PC-3 (cell line): ENCODE measurements around the gene GPC5. TPM values are rescaled to one million over a fixed set of nuclear protein-coding genes. Genes with fewer than 3 reads are reported as not detected.

Experiments
- ATAC-seq: fragments of 200-7000 bp; cut with Tn5 transposase; 2 replicates; pipeline ENCODE4 v1.9.1; 2020; ENCODE audit warnings: mild to moderate bottlenecking, moderate library complexity
- BruUV-seq: library from RNA; stranded (reverse); fragments of 400-500 nt; replicated peaks from 2 replicates; lab custom pipeline; 2021; lab: Mats Ljungman, UMichigan
- CTCF ChIA-PET: fragments of 300-600 bp; sonication (Branson Sonifier 250); formaldehyde crosslinking; loops from one replicate; lab custom pipeline; 2022; ENCODE audit warnings: antibody characterized with exemption; lab: Charles Lee
- POLR2A ChIA-PET: fragments of 300-600 bp; sonication (Branson Sonifier 250); formaldehyde crosslinking; loops from one replicate; lab custom pipeline; 2022; ENCODE audit warnings: antibody characterized with exemption; ENCODE audit not compliant: unreplicated experiment; lab: Charles Lee
- DNase-seq: peaks from one replicate; pipeline ENCODE4 v3.0.0-alpha.2; 2015
- H2AFZ ChIP-seq: fragments of 300-600 bp; sonication (generic); 2 replicates; pipeline ENCODE4 v1.6.0; 2016; ENCODE audit warnings: antibody characterized with exemption, low read length
- H3F3A ChIP-seq: fragments of 300-600 bp; sonication (generic); one replicate; pipeline ENCODE4 v1.6.0; 2017; ENCODE audit warnings: antibody characterized with exemption, low read length, control low read depth, mild to moderate bottlenecking; ENCODE audit not compliant: unreplicated experiment
- H3K27ac ChIP-seq: fragments of 300-600 bp; sonication (generic); 2 replicates; pipeline ENCODE4 v1.5.1; 2016; ENCODE audit warnings: mild to moderate bottlenecking, low read length
- H3K27me3 ChIP-seq: fragments of 300-600 bp; sonication (generic); 2 replicates; pipeline ENCODE4 v1.6.1; 2016; ENCODE audit warnings: low read length, mixed read lengths
- H3K36me3 ChIP-seq: fragments of 300-600 bp; sonication (generic); 2 replicates; pipeline ENCODE4 v1.6.1; 2016; ENCODE audit warnings: low read depth, mixed run types, low read length, mixed read lengths
- H3K4me1 ChIP-seq: fragments of 300-600 bp; sonication (generic); 2 replicates; pipeline ENCODE4 v1.5.1; 2016; ENCODE audit warnings: low read length; ENCODE audit not compliant: insufficient read depth
- H3K4me2 ChIP-seq: fragments of 300-600 bp; sonication (generic); 2 replicates; pipeline ENCODE4 v1.6.0; 2016; ENCODE audit warnings: low read length
- H3K4me3 ChIP-seq: fragments of 300-600 bp; sonication (generic); 2 replicates; pipeline ENCODE4 v1.5.1; 2016; ENCODE audit warnings: mild to moderate bottlenecking, low read length, mixed read lengths
- H3K79me2 ChIP-seq: fragments of 300-600 bp; sonication (generic); 2 replicates; pipeline ENCODE4 v1.6.1; 2017; ENCODE audit warnings: low read length, mixed read lengths
- H3K9ac ChIP-seq: fragments of 300-600 bp; sonication (generic); 2 replicates; pipeline ENCODE4 v1.6.0; 2016; ENCODE audit warnings: mild to moderate bottlenecking, low read length
- H3K9me2 ChIP-seq: fragments of 300-600 bp; sonication (generic); replicated peaks from 2 replicates; pipeline ENCODE4 v1.6.1; 2016; ENCODE audit warnings: mixed run types, low read length, mixed read lengths
- H3K9me3 ChIP-seq: fragments of 300-600 bp; sonication (generic); 2 replicates; pipeline ENCODE4 v1.6.1; 2016; ENCODE audit warnings: low read length, mixed read lengths
- H4K20me1 ChIP-seq: fragments of 300-600 bp; sonication (generic); 2 replicates; pipeline ENCODE4 v1.6.1; 2016; ENCODE audit warnings: low read length, mixed read lengths
- CTCF ChIP-seq: fragments of 300-600 bp; sonication (generic); conservative IDR thresholded peaks from 2 replicates; pipeline ENCODE4 v1.5.1; 2017; ENCODE audit warnings: antibody characterized with exemption, low read depth, mild to moderate bottlenecking, low read length
- EZH2 ChIP-seq: fragments of 300-600 bp; sonication (generic); IDR thresholded peaks from one replicate; pipeline ENCODE4 v1.6.1; 2017; ENCODE audit warnings: antibody characterized with exemption, mild to moderate bottlenecking, low read length; ENCODE audit not compliant: unreplicated experiment
- EZH2phosphoT487 ChIP-seq: fragments of 300-600 bp; sonication (generic); IDR thresholded peaks from 2 replicates; pipeline ENCODE4 v1.6.1; 2018; ENCODE audit warnings: mild to moderate bottlenecking, antibody characterized with exemption, low read length, borderline replicate concordance
- intact Hi-C: fragments of 100-400 bp; cut with micrococcal nuclease; formaldehyde crosslinking; loops from 2 replicates; pipeline ENCODE4 v1.9.0; 2023
- total RNA-seq: library from RNA; depleted of rRNA; stranded (reverse); fragments of >200 nt; gene quantifications from 2 replicates; pipeline ENCODE4 v1.2.3, GENCODE V29; 2014

The GPC5 gene
- total RNA-seq, 1 experiment from 2014 or later = not detected

- intact Hi-C loops = no loop called here
- ChIA-PET CTCF (no interaction called here), POLR2A (no interaction called here)
- ATAC-seq (no peak), DNase-seq (no peak)
- Histone ChIP-seq H3K4me3 (no peak overlapping the region), H3K9ac (no peak overlapping the region), H3K4me1 (no peaks in the 10 kb centered on the region), H3F3A (no peaks in the 10 kb centered on the region), H3K9me2 (no peaks in the 10 kb centered on the region), H4K20me1 (no peaks in the 10 kb centered on the region), H3K4me2 (no peak overlapping the region), H3K79me2 (no peaks in the 10 kb centered on the region), H2AFZ (no peak overlapping the region), H3K27ac (no peak overlapping the region), H3K9me3 (no peaks in the 10 kb centered on the region), H3K27me3 (no peaks in the 10 kb centered on the region), H3K36me3 (no peaks in the 10 kb centered on the region)
- BruUV-seq = no TSS peak
- TF ChIP-seq EZH2 (no peak), EZH2phosphoT487 (no peak), CTCF (no peak)
Observed at GRCh38 chr13:91660076-91660415, 261.6 kb downstream of the GPC5 start.

- no peaks in the 10 kb centered on the region for H3K9me2 ChIP-seq
- H3K4me2 ChIP-seq = no peak overlapping the region
- H3K4me3 ChIP-seq = no peak overlapping the region
- no peaks in the 10 kb centered on the region for H3F3A ChIP-seq
- CTCF ChIA-PET = no interaction called here
- no peak overlapping the region for H2AFZ ChIP-seq
- H3K27me3 ChIP-seq = no peaks in the 10 kb centered on the region
- no peaks in the 10 kb centered on the region for H3K36me3 ChIP-seq
- H3K9ac ChIP-seq = no peak overlapping the region
- POLR2A ChIA-PET = no interaction called here
- no peaks in the 10 kb centered on the region for H3K4me1 ChIP-seq
- BruUV-seq = no TSS peak
- no peaks in the 10 kb centered on the region for H3K79me2 ChIP-seq
- intact Hi-C loops = no loop called here
- no peaks in the 10 kb centered on the region for H3K9me3 ChIP-seq
- no peaks in the 10 kb centered on the region for H4K20me1 ChIP-seq
- ATAC-seq (no peak), DNase-seq (no peak)
- no peak overlapping the region for H3K27ac ChIP-seq
- TF ChIP-seq CTCF (no peak), EZH2phosphoT487 (no peak), EZH2 (no peak)
Observed at GRCh38 chr13:91661692-91662490, 263.5 kb downstream of the GPC5 start.

GRCh38 chr13:91664039-91664438 lies 265.6 kb downstream of the GPC5 start:
- no peaks in the 10 kb centered on the region for H3K9me3 ChIP-seq
- ATAC-seq (0 out of 2 replicates have a peak, but pooled peaks have one; percentile 33), DNase-seq (peak; percentile 1)
- H3K27me3 ChIP-seq = no peaks in the 10 kb centered on the region
- intact Hi-C loops = no loop called here
- H3K36me3 ChIP-seq = no peaks in the 10 kb centered on the region
- ChIA-PET POLR2A (no interaction called here), CTCF (no interaction called here)
- no TSS peak for BruUV-seq
- TF ChIP-seq CTCF (no peak), EZH2 (no peak), EZH2phosphoT487 (no peak)
- no peaks in the 10 kb centered on the region for H3F3A ChIP-seq
- no peaks in the 10 kb centered on the region for H3K9me2 ChIP-seq
- H3K4me3 ChIP-seq = no peak overlapping the region
- H3K4me2 ChIP-seq = no peak overlapping the region
- no peak overlapping the region for H3K9ac ChIP-seq
- H3K79me2 ChIP-seq = no peaks in the 10 kb centered on the region
- no peak overlapping the region for H2AFZ ChIP-seq
- H4K20me1 ChIP-seq = no peaks in the 10 kb centered on the region
- H3K27ac ChIP-seq = no peak overlapping the region
- H3K4me1 ChIP-seq = no peaks in the 10 kb centered on the region
